ENCODE results near the gene THADA. TPM values are rescaled to one million over a fixed set of nuclear protein-coding genes. Genes with fewer than 3 reads are reported as not detected.
"Not testable (repeated sequence)": the region's sequence is repeated elsewhere in the genome, so short reads cannot be mapped to it uniquely, and the experiment has no call there.

The THADA gene
- total RNA-seq, 1 donor from 2014 or later: 65.0 TPM

GRCh38 chr2:43418680-43419079, 177.2 kb downstream of the THADA start:
- no peak for DNase-seq (ENCODE audit: low spot score)

- peak; percentile 70 for DNase-seq (ENCODE audit: low spot score)
These were observed 178.5 kb downstream of the THADA start for GRCh38 chr2:43417300-43417699.

DNA sequence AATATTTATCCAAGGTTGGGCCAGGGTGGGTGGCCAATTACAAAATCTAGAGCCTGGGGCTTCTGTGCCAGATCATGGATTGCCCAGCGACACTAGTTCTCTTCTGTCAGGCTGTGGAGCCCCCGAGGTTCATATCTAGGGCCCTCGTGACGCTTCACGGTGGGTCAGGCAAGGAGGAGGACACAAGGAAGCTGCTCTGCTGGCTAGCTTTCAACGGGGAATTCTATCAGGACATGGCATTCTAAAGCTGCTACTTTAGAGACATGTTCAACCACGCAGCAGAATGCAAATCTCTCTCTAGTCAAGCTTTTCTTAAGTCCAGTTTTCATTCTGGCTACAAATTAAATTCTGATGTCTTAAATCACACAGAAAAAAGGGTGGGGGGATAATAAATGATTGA, 180.2 kb downstream of the THADA start:
- peak; percentile 53 for DNase-seq (ENCODE audit: low spot score)

DNA sequence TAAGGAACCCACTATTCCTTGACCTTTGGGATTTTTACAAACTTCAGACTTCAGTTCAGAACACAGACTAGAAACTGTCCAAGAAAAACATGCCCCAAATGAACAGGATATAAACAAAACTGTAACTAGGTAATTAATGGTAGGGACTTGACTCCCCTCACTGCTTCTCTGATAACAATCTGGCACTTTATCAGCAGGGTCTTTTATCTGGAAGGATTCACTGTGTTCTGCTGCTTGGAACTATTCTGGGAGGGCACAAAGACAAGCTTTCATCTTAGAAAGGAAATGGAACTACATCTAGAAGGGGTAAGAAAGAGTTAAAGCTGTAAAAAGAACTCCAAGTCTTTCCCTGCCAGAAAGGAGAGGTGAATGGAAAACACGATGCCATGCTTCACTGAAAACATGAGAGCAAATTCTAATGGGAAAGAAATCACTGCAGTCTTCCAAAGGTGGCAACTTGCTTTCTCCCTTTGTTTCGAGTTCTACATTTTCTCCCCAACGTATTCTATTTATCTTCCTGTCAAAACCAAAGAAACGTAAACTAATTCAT, 181.2 kb downstream of the THADA start:
- DNase-seq (ENCODE audit: low spot score): no peak

- no peak for DNase-seq (ENCODE audit: low spot score)
These were observed 181.8 kb downstream of the THADA start for GRCh38 chr2:43414033-43414432.

GRCh38 chr2:43412114-43412753, 183.6 kb downstream of the THADA start:
- DNase-seq (ENCODE audit: low spot score): no peak

GRCh38 chr2:43410055-43410604, 185.7 kb downstream of the THADA start:
- DNase-seq (ENCODE audit: low spot score): no peak

DNA sequence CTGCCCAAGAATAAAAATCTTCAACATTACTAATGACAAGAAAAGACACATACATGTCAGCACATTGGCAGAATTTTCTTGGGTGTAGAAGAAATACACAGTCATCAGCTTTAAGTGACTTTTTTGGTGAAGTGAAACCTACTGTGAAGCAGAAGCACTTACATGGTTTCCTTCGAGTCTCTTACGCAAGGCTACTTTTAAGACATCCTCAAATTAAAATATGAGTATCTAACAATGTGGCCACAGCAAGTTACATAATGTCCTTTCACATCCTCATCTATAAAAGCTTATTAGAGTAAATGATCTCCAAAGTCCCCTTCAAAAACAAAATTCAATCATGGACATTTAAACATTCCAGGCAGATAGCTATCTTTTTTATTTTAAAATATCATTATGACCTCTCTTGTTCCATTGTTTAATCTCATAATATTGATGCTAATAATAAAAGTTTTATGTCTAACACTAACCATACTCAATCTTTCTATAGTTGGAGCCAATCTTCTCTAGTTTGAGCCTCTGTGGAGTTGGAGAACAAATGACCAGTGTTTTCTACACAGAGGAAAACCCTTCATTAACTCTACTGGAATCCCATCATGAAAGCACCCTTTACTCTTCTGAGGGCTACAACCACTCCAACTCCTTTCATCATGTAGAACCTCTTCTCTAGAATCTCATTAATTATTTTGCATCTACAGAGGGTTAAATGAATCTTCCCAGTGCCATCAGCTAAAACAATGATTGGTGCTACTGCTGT, 187.3 kb downstream of the THADA start:
- DNase-seq (ENCODE audit: low spot score): no peak

- no peak for DNase-seq (ENCODE audit: low spot score)
These were observed 187.9 kb downstream of the THADA start for GRCh38 chr2:43407935-43408334.

- DNase-seq (ENCODE audit: low spot score): no peak
These were observed 189.1 kb downstream of the THADA start for GRCh38 chr2:43406651-43407279.

DNA sequence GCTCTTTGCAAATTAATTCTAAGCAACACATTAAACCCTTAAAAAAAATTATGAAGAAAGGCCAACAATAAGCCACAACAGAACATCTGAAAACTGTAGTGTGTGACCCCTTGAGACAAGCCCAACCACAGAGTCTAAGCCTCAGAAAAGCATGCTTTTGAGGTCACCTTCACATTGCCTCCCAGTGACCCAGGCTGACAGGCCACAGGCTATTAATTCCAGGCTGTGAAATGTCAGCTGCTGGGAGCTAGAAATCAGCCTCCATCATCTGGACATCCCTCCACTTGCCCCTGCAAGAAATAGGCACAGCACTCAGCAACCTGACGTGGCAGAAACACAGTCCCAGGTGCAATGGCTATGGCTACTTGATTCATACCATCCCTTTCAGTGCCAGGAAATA, 190.0 kb downstream of the THADA start:
- DNase-seq (ENCODE audit: low spot score): no peak

- no peak for DNase-seq (ENCODE audit: low spot score)
These were observed 193.3 kb downstream of the THADA start for GRCh38 chr2:43402452-43402937.

DNA sequence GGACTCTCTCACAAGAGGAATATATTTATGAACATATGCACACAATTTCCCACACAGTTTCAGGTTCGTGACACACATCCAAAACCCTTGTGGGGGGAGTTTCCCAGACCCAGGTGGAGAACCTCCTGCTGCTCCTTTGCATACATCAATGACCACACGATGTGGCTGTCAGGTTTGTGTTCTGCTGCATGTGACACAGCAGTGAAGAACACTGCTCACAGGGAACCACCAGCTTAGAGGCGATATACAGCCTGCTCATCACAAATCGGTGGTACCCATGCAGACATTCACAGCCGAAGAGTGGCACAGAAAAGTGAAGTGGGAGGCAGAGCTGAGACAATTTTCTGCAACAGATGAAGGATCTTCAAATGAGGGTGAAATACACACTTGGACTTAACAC, 193.8 kb downstream of the THADA start:
- no peak for DNase-seq (ENCODE audit: low spot score)

DNA sequence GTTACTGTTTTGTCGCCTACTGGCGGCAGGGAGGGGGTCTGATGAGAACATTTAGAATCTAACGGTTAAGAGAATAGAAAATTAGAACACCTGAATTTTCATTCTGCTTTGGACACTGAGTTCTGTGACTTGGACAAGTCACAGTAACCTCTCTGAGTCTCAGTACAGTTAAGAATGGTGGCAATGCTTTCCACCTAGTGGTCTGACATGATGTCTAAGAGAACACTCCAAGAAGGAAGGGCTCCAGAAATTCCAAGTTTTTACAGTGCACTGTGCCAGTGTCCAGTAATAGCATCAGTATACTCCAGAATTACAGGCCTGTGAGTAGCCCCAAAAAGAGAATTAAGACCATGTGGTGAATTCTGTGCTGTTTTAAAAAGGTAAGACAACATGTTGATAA, 195.3 kb downstream of the THADA start:
- DNase-seq (ENCODE audit: low spot score): no peak

DNA sequence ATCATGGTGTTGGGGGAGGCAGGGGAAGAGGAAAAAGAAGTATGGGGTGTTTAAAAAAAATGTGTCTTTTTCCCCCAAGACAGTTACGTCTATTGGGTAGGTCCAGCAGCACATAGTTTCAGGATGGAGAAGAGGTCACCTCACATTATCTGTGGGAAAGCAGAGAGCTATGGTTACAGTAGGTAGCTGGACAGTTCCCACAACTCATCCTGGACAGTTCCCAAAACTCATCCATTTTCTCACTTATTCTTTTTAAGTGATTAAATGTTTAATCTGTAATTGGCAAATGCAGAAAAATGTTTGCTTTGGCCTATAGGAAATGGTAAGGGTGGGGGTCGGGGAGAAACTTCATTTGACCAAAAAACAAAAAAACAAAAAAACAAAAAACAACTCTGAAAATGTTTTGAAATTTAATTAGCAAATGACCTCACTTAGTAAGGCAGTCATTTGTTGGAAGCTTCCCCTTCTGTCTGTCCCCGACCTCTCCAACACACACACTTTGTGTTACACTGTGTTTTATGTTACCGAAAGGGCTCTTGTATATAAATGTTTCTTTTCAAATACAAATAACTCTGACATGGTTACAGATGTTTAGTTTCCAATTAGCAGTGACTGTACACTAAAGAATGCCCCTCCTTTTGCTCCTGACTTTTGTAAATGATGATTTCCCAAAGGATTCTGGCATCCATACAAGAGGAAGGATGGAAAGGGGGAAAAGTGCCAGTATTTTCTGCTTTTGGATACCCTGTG, 196.1 kb downstream of the THADA start:
- no peak for DNase-seq (ENCODE audit: low spot score)

DNA sequence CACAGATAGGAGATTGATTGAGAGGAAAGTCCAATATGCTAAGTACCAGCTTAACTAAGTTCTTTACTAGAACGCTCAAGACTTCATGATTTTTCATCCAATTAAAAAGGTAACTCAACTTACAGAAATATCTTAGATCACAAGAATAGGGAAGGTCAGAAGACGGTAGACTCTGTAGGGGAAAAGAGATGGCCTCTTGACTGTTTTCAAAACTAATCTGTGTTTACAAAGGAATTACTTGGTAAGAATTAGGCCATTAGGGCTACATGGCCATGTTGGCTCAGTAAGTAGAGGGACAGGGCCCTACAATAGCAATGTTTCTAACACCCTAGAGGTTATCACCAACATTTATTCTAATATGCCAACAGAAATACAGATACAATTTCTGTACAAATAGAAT, 196.7 kb downstream of the THADA start:
- no peak for DNase-seq (ENCODE audit: low spot score)

DNA sequence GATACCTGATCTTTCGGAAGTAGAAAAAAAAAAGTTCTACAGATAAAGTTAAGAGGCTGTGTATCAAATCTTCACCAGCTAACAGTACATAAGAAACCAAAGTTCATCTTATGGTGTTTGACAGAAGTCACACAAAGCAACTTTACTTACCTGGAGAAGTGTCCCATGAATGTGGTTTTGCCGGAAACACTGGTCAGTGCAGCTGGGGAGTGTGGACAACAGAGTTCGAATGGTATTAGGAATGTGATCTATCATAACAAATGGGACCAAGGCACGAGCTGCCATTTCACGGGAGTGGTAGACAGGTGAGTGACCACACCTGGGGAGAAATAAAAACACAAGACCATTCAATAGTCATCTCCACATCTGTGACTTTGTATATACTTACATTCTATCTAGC, 198.0 kb downstream of the THADA start:
- no peak for DNase-seq (ENCODE audit: low spot score)

DNA sequence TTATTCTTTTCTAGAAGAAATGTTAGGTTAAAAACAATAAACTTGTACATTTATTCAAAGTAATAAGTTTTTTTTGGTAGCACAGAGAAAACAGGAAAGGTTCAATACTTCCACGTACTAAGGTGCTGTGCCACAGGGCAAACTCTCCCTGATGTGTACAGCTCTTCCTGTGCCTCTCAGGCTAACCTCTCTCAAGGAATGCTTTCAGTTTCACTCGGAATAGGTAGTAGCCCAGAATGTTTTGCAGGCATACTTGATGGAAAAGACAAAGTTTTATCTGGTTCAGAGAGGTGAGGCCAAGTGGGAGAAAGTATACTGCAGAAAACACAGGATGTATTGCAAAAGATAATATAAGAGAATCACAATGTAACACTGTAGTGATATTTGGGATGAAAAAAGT, 198.4 kb downstream of the THADA start:
- no peak for DNase-seq (ENCODE audit: low spot score)

DNA sequence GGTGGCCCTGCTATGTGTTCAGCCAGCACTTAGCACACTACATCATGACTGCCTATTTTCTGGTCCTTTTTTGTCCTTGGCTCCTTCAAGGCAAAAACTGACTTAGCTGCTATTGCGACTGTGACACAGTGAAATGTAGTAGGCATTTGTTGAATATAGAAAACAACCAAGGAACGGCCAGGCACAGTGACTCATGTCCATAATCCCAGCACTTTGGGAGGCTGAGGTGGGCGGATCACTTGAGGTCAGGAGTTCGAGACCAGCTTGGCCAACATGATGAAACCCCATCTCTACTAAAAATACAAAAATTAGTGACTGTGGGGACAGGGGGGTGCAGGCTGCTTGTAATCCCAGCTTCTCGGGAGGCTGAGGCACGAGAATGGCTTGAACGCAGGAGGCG, 199.5 kb downstream of the THADA start:
- not testable (repeated sequence) for DNase-seq (ENCODE audit: low spot score)

GRCh38 chr2:43393918-43394317, 201.9 kb downstream of the THADA start:
- DNase-seq (ENCODE audit: low spot score): no peak

DNA sequence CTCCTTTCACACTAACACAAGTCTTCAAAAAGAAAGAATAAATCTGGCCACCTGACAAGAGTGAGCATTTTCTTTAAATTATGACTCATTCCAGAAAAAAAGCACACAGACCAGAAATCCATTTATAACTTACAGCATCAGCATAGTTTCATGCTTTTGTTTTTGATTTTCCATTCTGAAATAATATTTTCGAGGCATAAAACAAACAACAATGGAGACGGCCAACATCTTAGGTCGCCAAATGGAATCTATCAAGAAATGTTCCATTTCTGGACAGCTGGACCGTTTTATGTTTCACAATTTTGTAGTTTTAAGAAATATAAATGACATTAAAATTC, 204.0 kb downstream of the THADA start:
- peak; percentile 63 for DNase-seq (ENCODE audit: low spot score)
